H1 (cell line): Measurements from ENCODE around the gene MFRP.

ENCODE experiments used
- BACH1 ChIP-seq: IDR thresholded peaks from 2 replicates; pipeline ENCODE4 v1.6.1; 2012; ENCODE audit warnings: low read length, improper control_type of control experiment
- EP300 ChIP-seq, 2 experiments: IDR thresholded peaks; 1 replicate in 1 of 2; 2 replicates in 1 of 2; pipeline ENCODE4 v1.6.1; 2011 to 2012; ENCODE audit warnings: low read depth in 2 of 2, low read length in 2 of 2, mild to moderate bottlenecking in 2 of 2, borderline replicate concordance in 1 of 2, inconsistent platforms in 1 of 2, moderate library complexity in 1 of 2
- EZH2 ChIP-seq: fragments of 200-600 bp; sonication (generic); IDR thresholded peaks from 2 replicates; pipeline ENCODE4 v1.7.1; 2012; ENCODE audit warnings: low read depth, mild to moderate bottlenecking, moderate library complexity, low read length, inconsistent platforms; ENCODE audit not compliant: severe bottlenecking
- JUN ChIP-seq: IDR thresholded peaks from 2 replicates; pipeline ENCODE4 v1.6.1; 2011; ENCODE audit warnings: low read depth, mild to moderate bottlenecking, improper control_type of control experiment, low read length
- POLR2A ChIP-seq, 2 experiments: IDR thresholded peaks; 1 replicate in 1 of 2; 2 replicates in 1 of 2; pipeline ENCODE4 v1.6.1; 2011; ENCODE audit warnings: low read depth in 2 of 2, low read length in 2 of 2, mild to moderate bottlenecking in 2 of 2; ENCODE audit errors: control extremely low read depth in 1 of 2
- RBBP5 ChIP-seq: IDR thresholded peaks from 2 replicates; pipeline ENCODE4 v1.7.1; 2012; ENCODE audit warnings: low read depth, mild to moderate bottlenecking, inconsistent platforms, low read length, moderate library complexity, borderline replicate concordance
- RNF2 ChIP-seq: fragments of 200-900, 300-1000 bp; sonication (generic); IDR thresholded peaks from 2 replicates; pipeline ENCODE4 v1.7.1; 2016; ENCODE audit warnings: borderline replicate concordance, low read depth, mild to moderate bottlenecking, antibody characterized with exemption, low read length; ENCODE audit not compliant: poor library complexity, severe bottlenecking; ENCODE audit errors: missing control alignments
- TAF1 ChIP-seq: IDR thresholded peaks from 2 replicates; pipeline ENCODE4 v1.6.1; 2011; ENCODE audit warnings: mild to moderate bottlenecking, low read depth, low read length
- TEAD4 ChIP-seq: IDR thresholded peaks from 2 replicates; pipeline ENCODE4 v1.6.1; 2012; ENCODE audit warnings: low read depth, low read length, inconsistent platforms, mixed read lengths
- ZNF274 ChIP-seq: IDR thresholded peaks from 2 replicates; pipeline ENCODE4 v1.7.0; 2012; ENCODE audit warnings: low read length, borderline replicate concordance; ENCODE audit errors: extremely low read depth
- TF ChIP-seq, protein P1 (sequence below), 3 experiments: IDR thresholded peaks; 1 replicate in 2 of 3; 2 replicates in 1 of 3; pipeline versions ENCODE4 v1.5.1 to v1.6.1; 2011; ENCODE audit warnings: low read length in 3 of 3, mild to moderate bottlenecking in 3 of 3, inconsistent platforms in 2 of 3, low read depth in 1 of 3, moderate library complexity in 1 of 3; ENCODE audit not compliant: insufficient read depth in 1 of 3; ENCODE audit errors: control extremely low read depth in 1 of 3
- TF ChIP-seq, protein P2 (sequence below): IDR thresholded peaks from 2 replicates; pipeline ENCODE4 v1.6.1; 2011; ENCODE audit warnings: low read length, improper control_type of control experiment
- TF ChIP-seq, protein P3 (sequence below): IDR thresholded peaks from 2 replicates; pipeline ENCODE4 v1.6.1; 2011; ENCODE audit warnings: low read depth, mild to moderate bottlenecking, low read length; ENCODE audit not compliant: insufficient read depth
- TF ChIP-seq, protein P4 (sequence below): IDR thresholded peaks from 2 replicates; pipeline ENCODE4 v1.6.1; 2012; ENCODE audit warnings: inconsistent platforms

DNA sequence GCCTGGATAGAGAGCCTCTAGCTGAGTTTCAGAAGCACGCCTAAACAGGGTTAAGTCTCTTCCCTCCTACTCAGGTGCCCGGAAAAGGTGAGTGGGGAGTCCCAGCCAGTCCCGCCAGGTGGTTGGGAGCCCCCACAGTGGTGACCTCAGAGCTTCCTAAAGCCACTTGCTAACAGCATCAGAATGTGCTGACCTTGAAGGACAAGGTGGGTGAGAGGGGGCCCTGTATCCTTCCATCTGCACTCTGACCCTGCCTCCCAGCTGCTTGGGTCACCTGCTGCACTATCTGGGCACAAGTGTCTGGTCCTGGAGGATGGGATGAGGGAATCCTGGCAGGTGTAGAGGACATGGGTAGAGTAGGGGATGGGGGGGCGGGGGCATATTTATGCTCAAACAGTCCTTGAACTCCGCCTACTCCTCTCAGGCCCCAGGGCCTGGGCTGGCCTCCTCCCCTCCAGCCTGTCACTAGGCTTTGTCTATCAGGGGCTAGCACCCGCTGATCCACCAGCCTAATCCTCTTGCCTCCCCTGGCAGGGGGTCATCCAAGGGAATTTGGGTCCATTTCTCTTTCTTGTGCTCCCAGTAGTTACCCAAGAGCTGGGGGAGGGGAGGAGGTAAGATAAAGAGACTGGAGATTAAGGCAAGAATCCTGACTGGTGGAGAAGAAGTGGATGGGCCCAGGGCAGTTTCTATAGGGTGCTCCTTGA lies 31.6 kb upstream of the MFRP start:
- TF ChIP-seq JUN (no peak), EP300 (IDR thresholded peaks at IDR 0.05; ENCODE audit: borderline replicate concordance in 1 of 2, low read depth in 2 of 2, low read length in 2 of 2) (no peak), POLR2A (IDR thresholded peaks at IDR 0.05; ENCODE audit: control extremely low read depth in 1 of 2, low read depth in 2 of 2, low read length in 2 of 2) (no peak), TAF1 (no peak), ZNF274 (no peak), RBBP5 (no peak), RNF2 (no peak), EZH2 (no peak), TEAD4 (peak; percentile 54; the same call in 1 of the 2 replicates), BACH1 (no peak)
- TF ChIP-seq, protein P1, sequence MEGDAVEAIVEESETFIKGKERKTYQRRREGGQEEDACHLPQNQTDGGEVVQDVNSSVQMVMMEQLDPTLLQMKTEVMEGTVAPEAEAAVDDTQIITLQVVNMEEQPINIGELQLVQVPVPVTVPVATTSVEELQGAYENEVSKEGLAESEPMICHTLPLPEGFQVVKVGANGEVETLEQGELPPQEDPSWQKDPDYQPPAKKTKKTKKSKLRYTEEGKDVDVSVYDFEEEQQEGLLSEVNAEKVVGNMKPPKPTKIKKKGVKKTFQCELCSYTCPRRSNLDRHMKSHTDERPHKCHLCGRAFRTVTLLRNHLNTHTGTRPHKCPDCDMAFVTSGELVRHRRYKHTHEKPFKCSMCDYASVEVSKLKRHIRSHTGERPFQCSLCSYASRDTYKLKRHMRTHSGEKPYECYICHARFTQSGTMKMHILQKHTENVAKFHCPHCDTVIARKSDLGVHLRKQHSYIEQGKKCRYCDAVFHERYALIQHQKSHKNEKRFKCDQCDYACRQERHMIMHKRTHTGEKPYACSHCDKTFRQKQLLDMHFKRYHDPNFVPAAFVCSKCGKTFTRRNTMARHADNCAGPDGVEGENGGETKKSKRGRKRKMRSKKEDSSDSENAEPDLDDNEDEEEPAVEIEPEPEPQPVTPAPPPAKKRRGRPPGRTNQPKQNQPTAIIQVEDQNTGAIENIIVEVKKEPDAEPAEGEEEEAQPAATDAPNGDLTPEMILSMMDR (IDR thresholded peaks at IDR 0.05; ENCODE audit: control extremely low read depth in 1 of 3, insufficient read depth in 1 of 3, low read depth in 1 of 3, low read length in 3 of 3) = no peak
- TF ChIP-seq, protein P2, sequence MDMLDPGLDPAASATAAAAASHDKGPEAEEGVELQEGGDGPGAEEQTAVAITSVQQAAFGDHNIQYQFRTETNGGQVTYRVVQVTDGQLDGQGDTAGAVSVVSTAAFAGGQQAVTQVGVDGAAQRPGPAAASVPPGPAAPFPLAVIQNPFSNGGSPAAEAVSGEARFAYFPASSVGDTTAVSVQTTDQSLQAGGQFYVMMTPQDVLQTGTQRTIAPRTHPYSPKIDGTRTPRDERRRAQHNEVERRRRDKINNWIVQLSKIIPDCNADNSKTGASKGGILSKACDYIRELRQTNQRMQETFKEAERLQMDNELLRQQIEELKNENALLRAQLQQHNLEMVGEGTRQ = no peak
- TF ChIP-seq, protein P3, sequence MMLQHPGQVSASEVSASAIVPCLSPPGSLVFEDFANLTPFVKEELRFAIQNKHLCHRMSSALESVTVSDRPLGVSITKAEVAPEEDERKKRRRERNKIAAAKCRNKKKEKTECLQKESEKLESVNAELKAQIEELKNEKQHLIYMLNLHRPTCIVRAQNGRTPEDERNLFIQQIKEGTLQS = no peak
- TF ChIP-seq, protein P4, sequence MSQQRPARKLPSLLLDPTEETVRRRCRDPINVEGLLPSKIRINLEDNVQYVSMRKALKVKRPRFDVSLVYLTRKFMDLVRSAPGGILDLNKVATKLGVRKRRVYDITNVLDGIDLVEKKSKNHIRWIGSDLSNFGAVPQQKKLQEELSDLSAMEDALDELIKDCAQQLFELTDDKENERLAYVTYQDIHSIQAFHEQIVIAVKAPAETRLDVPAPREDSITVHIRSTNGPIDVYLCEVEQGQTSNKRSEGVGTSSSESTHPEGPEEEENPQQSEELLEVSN = no peak
